SK-N-MC (cell line): ENCODE results near the gene KIRREL2.

Experiments
- DNase-seq: peaks from one replicate; pipeline ENCODE4 v3.0.0-alpha.2; 2011; ENCODE audit warnings: low read depth, low spot score
- H3K27ac ChIP-seq: fragments of 200-600 bp; sonication (generic); 2 replicates; pipeline ENCODE4 v1.5.1; 2016; ENCODE audit warnings: mixed run types
- H3K36me3 ChIP-seq: fragments of 200-600 bp; sonication (generic); 2 replicates; pipeline ENCODE4 v1.6.1; 2017; ENCODE audit warnings: antibody characterized with exemption, low read length, mixed read lengths; ENCODE audit not compliant: insufficient read depth
- H3K4me3 ChIP-seq: fragments of 200-600 bp; sonication (generic); 2 replicates; pipeline ENCODE4 v1.5.1; 2016
- H3K9ac ChIP-seq: fragments of 200-600 bp; sonication (generic); 2 replicates; pipeline ENCODE4 v1.8.0; 2017; ENCODE audit warnings: mixed run types, mixed read lengths; ENCODE audit not compliant: insufficient read length
- H3K9me3 ChIP-seq: fragments of 200-600 bp; sonication (generic); 2 replicates; pipeline ENCODE4 v1.6.1; 2017; ENCODE audit warnings: low read depth, mild to moderate bottlenecking, antibody characterized with exemption, low read length, moderate library complexity, mixed read lengths
- EZH2 ChIP-seq: fragments of 200-600 bp; sonication (generic); IDR thresholded peaks from one replicate; pipeline ENCODE4 v1.6.1; 2017; ENCODE audit warnings: antibody characterized with exemption
- FOXP2 ChIP-seq: optimal IDR thresholded peaks from 2 replicates; pipeline ENCODE3; 2011; ENCODE audit warnings: mild to moderate bottlenecking, moderate library complexity; ENCODE audit not compliant: insufficient read depth; ENCODE audit errors: extremely low read length, control extremely low read depth
- POLR2AphosphoS5 ChIP-seq: IDR thresholded peaks from 2 replicates; pipeline ENCODE4 v1.6.1; 2012; ENCODE audit warnings: mild to moderate bottlenecking, low read depth, low read length, borderline replicate concordance

The KIRREL2 gene

GRCh38 chr19:35911790-35912189 lies 55.1 kb downstream of the KIRREL2 start:
- no peak for TF ChIP-seq FOXP2
- TF ChIP-seq POLR2AphosphoS5, result no peak
- no peak for TF ChIP-seq EZH2
- Histone ChIP-seq H3K9me3 (no peaks in the 10 kb centered on the region), H3K36me3 (no peaks in the 10 kb centered on the region), H3K4me3 (no peak overlapping the region), H3K27ac (no peak overlapping the region), H3K9ac (no peak overlapping the region)
- DNase-seq, result no peak

DNA sequence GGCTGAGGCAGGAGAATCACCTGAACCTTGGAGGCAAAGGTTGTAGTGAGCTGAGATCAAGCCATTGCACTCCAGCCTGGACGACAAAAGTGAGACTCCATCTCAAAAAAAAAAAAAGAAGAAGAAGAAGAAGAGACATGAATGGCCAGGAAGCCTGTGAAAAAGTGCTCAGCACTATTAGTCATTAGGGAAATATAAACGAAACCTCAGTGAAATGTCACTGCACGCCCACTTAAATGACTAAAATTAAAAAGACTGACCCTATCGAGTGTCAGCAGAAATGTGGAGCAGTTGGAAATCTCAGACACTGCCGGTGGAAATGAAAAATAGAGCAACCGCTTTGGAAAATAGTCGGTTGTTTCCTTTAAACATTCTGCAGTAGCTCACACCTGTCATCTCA lies 56.9 kb downstream of the KIRREL2 start:
- no peak overlapping the region for H3K27ac ChIP-seq
- H3K9me3 ChIP-seq, result no peaks in the 10 kb centered on the region
- no peaks in the 10 kb centered on the region for H3K36me3 ChIP-seq
- H3K9ac ChIP-seq, result no peak overlapping the region
- H3K4me3 ChIP-seq, result no peak overlapping the region
- no peak for TF ChIP-seq POLR2AphosphoS5
- no peak for TF ChIP-seq FOXP2
- DNase-seq, result no peak

GRCh38 chr19:35915443-35915842 lies 58.7 kb downstream of the KIRREL2 start:
- no peak for TF ChIP-seq FOXP2
- TF ChIP-seq POLR2AphosphoS5, result no peak
- TF ChIP-seq EZH2, result no peak
- DNase-seq, result no peak
- Histone ChIP-seq H3K9me3 (no peaks in the 10 kb centered on the region), H3K27ac (no peak overlapping the region), H3K9ac (no peak overlapping the region), H3K36me3 (no peaks in the 10 kb centered on the region), H3K4me3 (no peak overlapping the region)
